ENCODE data around the gene RAB12. TPM values are rescaled to one million over a fixed set of nuclear protein-coding genes. Genes with fewer than 3 reads are reported as not detected.

The RAB12 gene
- total RNA-seq, 1 donor from 2014 or later = 103 TPM

DNA sequence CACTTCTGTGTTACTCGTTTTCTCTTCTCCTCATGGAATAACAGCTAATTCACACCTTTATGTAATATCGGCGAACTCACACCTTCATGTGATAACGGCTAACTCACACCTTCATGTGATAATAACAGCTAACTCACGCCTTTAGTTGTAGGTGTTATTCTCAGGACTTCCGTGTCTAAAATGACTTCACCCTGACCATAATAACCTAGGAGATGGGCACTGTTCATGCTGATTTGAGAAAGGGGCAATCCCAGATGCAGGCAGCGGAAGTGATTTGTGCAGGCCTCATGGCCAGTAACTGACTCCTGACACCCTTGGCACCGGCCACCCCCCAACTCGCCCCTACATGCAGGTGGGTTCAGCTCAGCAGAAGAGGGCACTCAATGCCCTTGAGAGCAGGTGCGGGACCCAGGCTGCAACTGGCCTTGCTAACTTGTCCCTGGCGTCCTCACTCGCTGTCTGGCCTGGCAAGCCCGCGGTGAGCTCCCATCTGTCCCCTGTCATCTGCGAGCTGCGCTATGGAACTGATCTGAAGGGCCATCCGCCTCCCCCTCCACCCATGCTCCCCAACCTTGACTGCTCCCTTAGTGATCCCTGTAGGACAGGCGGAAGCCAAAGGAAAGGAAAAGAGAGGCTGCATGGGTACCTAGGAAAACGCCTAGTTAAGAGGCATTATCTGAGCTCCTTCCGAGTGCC is 53.5 kb downstream of the RAB12 start:
- no peak for DNase-seq
- TF ChIP-seq, protein P1, sequence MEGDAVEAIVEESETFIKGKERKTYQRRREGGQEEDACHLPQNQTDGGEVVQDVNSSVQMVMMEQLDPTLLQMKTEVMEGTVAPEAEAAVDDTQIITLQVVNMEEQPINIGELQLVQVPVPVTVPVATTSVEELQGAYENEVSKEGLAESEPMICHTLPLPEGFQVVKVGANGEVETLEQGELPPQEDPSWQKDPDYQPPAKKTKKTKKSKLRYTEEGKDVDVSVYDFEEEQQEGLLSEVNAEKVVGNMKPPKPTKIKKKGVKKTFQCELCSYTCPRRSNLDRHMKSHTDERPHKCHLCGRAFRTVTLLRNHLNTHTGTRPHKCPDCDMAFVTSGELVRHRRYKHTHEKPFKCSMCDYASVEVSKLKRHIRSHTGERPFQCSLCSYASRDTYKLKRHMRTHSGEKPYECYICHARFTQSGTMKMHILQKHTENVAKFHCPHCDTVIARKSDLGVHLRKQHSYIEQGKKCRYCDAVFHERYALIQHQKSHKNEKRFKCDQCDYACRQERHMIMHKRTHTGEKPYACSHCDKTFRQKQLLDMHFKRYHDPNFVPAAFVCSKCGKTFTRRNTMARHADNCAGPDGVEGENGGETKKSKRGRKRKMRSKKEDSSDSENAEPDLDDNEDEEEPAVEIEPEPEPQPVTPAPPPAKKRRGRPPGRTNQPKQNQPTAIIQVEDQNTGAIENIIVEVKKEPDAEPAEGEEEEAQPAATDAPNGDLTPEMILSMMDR (IDR thresholded peaks at IDR 0.05; ENCODE audit: borderline replicate concordance) = no peak
- Histone ChIP-seq H3K9me3 (replicated peaks) (no peaks in the 10 kb centered on the region), H3K27me3 (ENCODE audit: low read depth) (peaks cover 28% of the 10 kb centered on the region), H3K27ac (replicated peaks) (no peak overlapping the region), H3K4me3 (no peak overlapping the region), H3K36me3 (no peaks in the 10 kb centered on the region), H3K4me1 (no peaks in the 10 kb centered on the region)
- intact Hi-C loops (cut with micrococcal nuclease) = no loop called here

DNA sequence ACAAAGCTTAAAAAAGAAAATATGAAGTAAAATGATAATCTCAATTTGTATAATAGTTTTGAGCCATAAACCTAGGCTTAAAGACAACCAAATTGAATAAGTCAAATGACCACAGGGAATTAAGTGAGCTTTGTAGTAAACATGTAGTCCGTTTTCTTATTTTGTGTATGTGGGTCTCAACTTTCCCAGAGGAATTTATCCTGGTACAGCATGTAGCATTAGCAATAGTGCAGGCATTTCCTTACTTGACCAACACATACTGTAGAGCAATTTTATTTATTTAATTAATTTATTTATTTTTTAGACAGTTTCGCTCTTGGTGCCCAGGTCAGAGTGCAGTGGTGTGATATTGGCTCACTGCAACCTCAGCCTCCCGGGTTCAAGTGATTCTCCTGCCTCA is 58.6 kb downstream of the RAB12 start:
- Histone ChIP-seq H3K4me3 (no peak overlapping the region), H3K9me3 (replicated peaks) (no peaks in the 10 kb centered on the region), H3K27ac (replicated peaks) (no peak overlapping the region), H3K4me1 (no peaks in the 10 kb centered on the region), H3K27me3 (ENCODE audit: low read depth) (peaks cover 9% of the 10 kb centered on the region), H3K36me3 (no peaks in the 10 kb centered on the region)
- TF ChIP-seq, protein P1 (IDR thresholded peaks at IDR 0.05; ENCODE audit: borderline replicate concordance) = no peak
- no peak for DNase-seq
- intact Hi-C loops (cut with micrococcal nuclease) = no loop called here

DNA sequence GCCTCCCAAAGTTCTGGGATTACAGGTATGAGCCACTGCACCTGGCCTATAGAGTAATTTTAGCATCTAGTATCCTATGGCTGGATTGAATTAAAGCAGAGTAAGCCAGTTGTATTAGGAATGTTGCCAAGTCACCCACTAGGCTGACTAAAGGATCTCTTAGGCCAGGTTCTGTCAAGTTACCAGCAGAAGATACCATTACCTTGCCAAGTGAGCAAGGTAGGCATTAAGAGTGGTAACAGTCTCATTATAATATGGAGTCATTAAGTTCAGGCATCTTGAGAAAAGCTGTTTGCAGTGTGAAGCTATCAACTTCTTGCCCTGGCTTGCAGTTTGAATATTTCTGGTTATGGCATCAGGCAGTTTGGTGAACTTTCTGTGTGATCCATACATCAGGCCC is 59.1 kb downstream of the RAB12 start:
- Histone ChIP-seq H3K27ac (replicated peaks) (no peak overlapping the region), H3K27me3 (ENCODE audit: low read depth) (peaks cover 4% of the 10 kb centered on the region), H3K36me3 (no peaks in the 10 kb centered on the region), H3K4me1 (no peaks in the 10 kb centered on the region), H3K4me3 (no peak overlapping the region), H3K9me3 (replicated peaks) (no peaks in the 10 kb centered on the region)
- TF ChIP-seq, protein P1 (IDR thresholded peaks at IDR 0.05; ENCODE audit: borderline replicate concordance) = no peak
- intact Hi-C loops (cut with micrococcal nuclease) = no loop called here
- no peak for DNase-seq

DNA sequence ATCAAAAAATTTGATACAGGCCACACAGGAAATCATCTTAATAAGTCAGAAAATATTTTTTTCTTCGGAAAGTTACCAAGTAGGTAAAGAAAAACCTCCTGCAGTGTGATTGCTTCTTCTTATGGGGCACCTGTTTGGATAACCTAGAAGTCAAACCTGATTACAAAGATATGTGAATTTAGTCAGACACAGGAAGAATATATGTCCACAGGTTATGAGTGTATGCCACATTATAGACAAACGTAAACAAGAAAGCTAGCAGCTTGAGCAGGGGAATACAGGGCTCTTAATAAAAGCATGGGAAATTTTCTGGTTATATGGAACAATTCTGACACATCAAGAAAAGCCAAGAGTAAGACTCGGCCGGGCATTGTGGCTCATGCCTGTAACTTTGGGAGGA is 60.3 kb downstream of the RAB12 start:
- Histone ChIP-seq H3K9me3 (replicated peaks) (no peaks in the 10 kb centered on the region), H3K4me3 (no peak overlapping the region), H3K27ac (replicated peaks) (no peak overlapping the region), H3K4me1 (no peaks in the 10 kb centered on the region), H3K36me3 (no peaks in the 10 kb centered on the region), H3K27me3 (ENCODE audit: low read depth) (no peaks in the 10 kb centered on the region)
- TF ChIP-seq, protein P1 (IDR thresholded peaks at IDR 0.05; ENCODE audit: borderline replicate concordance) = no peak
- intact Hi-C loops (cut with micrococcal nuclease) = no loop called here
- no peak for DNase-seq

DNA sequence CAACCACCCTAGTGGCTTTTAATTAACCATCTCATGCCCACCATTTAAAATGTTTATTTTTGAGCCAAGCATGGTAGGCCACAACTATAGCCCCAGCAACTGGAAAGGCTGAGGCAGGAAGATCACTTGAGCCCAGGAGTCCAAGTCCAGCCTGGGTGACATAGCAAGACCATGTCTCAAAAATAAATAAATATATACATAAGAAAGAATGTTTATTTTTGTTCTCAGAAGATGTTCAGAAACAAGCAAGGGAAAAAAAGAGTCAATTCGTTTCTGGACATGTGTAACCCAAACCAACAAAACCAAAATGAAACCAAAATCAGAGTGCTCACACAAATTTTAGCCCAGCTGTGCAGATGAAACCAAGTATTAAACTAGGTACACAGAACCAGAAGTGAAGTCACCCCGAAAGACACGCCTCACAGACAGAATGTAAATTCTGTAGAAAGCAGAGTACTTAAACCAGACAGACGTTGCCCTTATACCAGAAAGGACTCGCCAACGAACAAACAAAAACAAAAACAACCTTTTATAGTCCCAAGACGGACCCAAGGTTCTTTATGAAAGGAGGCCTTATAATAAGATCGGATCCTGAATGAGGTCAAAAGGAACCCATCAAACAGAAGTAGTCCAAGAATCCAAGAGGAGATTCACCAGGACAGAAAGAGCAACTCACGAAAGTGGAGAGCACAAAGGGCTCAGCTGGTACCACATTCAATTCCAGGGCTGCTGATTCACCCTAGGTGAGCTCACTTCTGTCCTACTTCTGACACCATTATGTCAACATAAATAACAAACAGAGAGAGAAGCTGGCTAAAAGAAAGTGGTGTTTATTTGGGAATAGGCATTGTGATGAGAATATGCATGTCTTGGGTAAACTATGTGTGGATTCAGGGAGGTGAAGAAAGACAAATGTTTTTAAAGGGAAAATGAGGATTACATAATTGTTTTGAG is 64.3 kb downstream of the RAB12 start:
- intact Hi-C loops (cut with micrococcal nuclease) = no loop called here

More for the DNA sequence above, 64.3 kb downstream of the RAB12 start:
- Histone ChIP-seq H3K9me3 (replicated peaks) (no peaks in the 10 kb centered on the region), H3K36me3 (no peaks in the 10 kb centered on the region), H3K4me1 (no peaks in the 10 kb centered on the region), H3K27me3 (ENCODE audit: low read depth) (no peaks in the 10 kb centered on the region), H3K4me3 (no peak overlapping the region), H3K27ac (replicated peaks) (no peak overlapping the region)
- no peak for DNase-seq
- TF ChIP-seq, protein P1 (IDR thresholded peaks at IDR 0.05; ENCODE audit: borderline replicate concordance) = no peak
